Activated CD8-positive, alpha-beta memory T cell treated with anti-CD3 and anti-CD28 coated beads, Interleukin-2, amount 50 U/mL, for 24 hours (primary cell): ENCODE data around the gene DCP1A.
A peak's percentile ranks its signal among the peaks of the same experiment; 100 is the strongest.
"Not testable (repeated sequence)": the region's sequence is repeated elsewhere in the genome, so short reads cannot be mapped to it uniquely, and the experiment has no call there.

Experiments used
- DNase-seq: peaks from one replicate; pipeline ENCODE4 v3.0.0-alpha.2; 2020; ENCODE audit errors: extremely low read depth

Gene DCP1A

GRCh38 chr3:53347261-53348064 is at the start of gene DCP1A:
DCP1A (minus strand) TSS chr3:53347543; CDS start chr3:53347517, 26 bp downstream.
- DNase-seq: peak; percentile 90

GRCh38 chr3:53384465-53385423 is 37.4 kb upstream of the DCP1A start:
- DNase-seq: no peak

- no peak for DNase-seq
These were observed 34.8 kb upstream of the DCP1A start for GRCh38 chr3:53382106-53382505.

- DNase-seq: no peak
These were observed 33.0 kb upstream of the DCP1A start for GRCh38 chr3:53380306-53380705.

DNA sequence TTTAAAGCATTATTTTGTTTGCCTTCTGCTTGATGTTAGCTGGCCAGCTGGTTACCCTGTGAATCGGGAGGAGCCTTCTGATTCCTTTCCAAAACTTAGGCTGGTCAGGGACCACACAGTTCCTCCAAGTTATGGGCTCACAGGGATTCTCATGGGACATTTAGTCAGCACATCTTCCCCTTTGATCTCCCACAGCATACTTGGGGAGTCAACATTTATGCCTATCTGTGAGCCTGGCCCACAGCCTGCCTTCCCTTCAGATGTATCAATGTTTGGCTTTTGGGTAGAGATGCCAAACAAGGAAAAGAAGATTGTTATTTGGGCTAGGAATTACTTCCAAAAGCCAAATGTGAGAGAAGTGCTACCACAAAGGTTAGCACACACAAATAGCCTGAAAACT is 32.6 kb upstream of the DCP1A start:
- no peak for DNase-seq

- DNase-seq: no peak
These were observed 30.5 kb upstream of the DCP1A start for GRCh38 chr3:53377794-53378193.

- no peak for DNase-seq
These were observed 29.3 kb upstream of the DCP1A start for GRCh38 chr3:53376679-53377078.

DNA sequence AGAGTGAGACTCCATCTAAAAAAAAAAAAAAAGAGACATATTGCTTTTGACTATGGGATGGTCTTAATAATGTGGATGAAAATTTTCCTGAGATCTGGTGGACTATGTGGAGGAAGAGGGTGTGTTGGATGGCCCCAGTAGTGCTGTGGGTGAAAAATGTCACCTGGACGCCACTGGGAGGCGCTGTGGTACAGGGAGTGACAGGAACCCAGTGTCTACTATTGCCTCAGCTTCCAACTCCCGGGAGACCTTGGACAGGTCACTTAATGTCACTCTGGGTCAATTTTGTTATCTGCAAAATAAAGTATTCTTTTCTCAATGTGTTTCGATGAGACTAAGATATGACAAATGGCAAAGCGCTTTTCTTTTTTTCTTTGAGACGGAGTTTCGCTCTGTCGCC is 27.7 kb upstream of the DCP1A start:
- no peak for DNase-seq

DNA sequence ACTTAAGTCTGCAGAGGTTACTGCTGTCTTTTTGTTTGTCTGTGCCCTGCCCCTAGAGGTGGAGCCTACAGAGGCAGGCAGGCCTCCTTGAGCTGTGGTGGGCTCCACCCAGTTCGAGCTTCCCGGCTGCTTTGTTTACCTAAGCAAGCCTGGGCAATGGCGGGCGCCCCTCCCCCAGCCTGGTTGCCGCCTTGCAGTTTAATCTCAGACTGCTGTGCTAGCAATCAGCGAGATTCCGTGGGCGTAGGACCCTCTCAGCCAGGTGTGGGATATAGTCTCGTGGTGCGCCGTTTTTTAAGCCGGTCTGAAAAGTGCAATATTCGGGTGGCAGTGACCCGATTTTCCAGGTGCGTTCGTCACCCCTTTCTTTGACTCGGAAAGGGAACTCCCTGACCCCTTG is 23.4 kb upstream of the DCP1A start:
- DNase-seq: not testable (repeated sequence)

DNA sequence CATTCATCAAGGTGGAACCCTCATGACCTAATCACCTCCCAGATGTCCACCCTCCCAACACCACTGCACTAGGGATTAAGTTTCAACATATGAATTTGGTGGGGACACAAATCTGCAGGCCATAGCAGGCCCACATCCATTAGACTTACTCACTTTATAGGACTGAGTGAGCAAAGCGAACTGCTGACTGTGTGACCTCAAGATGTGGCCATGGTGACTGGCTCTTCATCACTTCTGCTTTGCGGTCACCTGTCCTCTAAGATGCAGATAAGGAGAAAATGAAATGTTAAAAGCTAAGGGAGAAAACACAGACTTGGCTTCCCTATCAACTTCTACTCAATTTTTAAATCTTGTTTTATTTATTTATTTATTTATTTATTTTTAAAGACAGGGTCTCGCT is 14.5 kb upstream of the DCP1A start:
- DNase-seq: no peak

- no peak for DNase-seq
These were observed 10.1 kb upstream of the DCP1A start for GRCh38 chr3:53357458-53357857.

GRCh38 chr3:53354945-53355498 is 7.7 kb upstream of the DCP1A start:
- no peak for DNase-seq

DNA sequence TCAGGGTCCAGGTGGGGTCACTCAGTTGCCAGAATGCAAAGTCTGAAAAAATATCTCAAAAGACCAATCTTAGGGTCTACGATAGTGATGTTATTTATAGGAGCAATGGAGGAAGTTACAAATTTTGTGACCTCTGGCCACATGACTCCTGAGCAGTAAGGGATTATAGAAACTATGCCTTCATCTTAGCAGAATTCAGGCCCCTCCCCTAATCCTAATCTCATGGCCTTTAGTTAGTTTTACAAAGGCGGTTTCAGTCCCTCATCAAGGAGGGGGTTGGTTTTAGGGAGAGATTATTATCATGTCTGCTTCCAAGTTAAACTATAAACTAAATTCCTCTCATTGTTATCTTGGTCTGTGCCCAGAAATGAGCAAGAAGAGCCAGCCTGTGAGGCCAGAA is 5.9 kb upstream of the DCP1A start:
- no peak for DNase-seq

GRCh38 chr3:53350652-53351051 is 3.3 kb upstream of the DCP1A start:
- no peak for DNase-seq

DNA sequence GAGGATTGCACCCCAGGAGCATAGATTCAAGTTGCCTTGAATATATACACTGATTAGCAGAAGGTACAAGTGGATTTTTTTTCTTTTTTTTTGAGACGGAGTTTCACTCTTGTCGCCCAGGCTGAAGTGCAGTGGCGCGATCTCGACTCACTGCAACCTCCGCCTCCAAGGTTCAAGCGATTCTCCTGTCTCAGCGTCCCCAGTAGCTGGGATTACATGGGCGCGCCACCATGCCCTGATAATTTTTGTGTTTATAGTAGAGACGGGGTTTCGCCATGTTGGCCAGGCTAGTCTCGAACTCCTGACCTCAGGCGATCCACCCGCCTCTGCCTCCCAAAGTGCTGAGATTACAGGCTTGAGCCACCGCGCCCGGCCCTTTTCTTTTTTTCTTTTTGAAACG is 775 bp upstream of the DCP1A start:
- DNase-seq: not testable (repeated sequence)

DNA sequence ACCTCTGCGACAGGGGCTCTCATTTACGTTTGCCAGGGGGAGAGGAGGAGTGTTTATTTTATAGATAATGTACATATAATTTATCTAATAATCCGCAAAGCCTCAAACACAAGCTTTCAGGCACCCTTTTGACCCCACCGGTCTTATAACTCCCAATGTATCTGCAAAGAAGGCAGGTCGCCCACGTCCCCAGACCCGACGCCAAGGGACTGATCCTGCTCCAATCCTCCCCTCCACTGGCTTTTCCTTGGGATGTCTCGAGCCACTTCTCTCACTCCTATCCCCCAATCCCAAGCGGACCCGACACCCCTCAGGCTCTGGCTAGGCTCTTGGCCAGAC is 452 bp downstream of the DCP1A start:
- no peak for DNase-seq

DNA sequence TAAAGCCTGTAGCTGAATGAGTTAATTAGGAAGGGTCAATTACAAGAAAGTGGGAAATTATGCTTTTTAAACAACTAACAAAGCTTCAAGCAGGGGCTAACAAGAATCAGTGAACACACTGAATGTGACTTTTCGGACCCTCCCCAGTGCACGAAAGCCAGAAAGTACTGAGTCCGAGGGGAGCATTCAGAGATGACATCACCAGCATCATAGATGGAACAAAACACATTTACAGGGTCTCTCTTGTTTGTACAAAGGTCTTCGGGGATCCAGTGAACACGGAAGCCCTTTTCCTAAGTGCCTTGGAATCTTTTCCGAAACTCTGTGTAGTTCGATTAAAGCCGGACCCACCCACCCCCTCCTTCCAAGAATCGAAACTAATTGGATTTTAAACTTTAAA is 829 bp downstream of the DCP1A start:
- no peak for DNase-seq

GRCh38 chr3:53342353-53342752 is 5.0 kb downstream of the DCP1A start:
- DNase-seq: no peak

DNA sequence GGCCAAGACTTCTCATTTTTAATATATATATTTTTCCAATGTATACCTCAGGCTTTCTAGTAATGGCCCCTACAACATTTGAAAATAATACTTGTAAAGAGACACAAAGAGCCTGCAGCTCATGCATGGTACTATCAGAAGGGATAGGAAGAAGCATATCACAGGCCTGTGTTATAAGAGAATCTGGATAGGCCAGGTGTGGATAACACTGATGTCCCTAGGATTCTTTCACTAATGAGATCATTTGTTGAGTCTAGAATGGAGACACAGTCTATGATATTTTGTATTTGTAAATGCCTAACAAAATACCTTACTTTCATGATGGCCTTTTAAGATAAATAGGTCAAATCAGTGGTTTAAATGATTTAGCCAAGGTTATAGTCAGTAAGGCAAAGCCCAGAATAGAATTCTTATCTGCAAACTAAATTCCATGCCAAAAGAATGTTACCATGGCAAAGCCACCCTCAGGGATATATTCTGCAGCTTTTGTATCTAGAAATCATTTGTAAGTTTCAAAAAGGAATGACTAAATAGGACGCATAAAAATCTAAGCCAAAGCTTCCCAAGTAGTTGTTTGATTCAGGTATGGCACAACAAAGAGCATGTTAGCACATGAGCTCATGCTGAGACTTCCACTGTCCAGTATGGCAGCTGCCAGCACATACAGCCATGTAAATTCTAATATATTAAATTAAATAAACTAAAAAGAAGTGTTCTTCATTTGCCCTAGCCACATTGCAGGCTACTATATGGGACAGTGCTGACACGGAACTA is 10.0 kb downstream of the DCP1A start:
- no peak for DNase-seq

DNA sequence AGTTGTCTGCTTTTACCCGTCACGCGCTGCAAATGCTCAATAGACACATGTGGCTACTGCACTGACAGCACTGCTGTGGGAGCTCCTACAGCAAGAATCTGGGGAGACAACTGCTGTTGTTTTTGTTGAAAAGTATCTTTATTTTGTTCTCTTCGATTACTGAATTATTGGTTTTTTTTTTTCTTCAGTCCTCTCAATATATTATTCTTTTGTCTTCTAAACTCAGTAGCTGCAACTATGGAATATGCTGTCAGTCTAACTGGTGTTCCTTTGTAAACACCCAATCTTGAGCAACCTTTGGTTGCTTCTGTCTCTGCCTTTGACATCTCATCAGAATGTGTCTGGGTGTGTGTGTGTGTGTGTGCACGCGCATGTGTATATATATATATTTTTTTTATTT is 12.6 kb downstream of the DCP1A start:
- DNase-seq: no peak

DNA sequence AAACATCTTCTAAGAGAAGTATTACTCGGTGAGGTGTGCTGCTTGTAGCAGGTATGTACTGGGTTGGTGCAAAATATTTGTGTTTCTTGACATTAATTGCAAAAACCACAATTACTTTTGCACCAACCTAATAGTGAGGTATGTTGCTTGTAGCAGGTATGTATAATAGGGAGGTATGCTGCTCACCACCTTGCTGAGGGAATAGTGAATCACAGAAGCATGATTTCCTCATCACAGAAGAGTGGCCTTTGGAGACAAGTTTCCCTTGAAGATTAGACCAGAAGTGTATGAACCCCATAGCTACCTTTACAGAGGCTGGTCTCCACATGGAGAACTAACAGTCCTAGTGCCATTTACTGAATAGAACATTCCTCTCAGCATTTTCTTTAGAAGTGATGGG is 15.5 kb downstream of the DCP1A start:
- no peak for DNase-seq

DNA sequence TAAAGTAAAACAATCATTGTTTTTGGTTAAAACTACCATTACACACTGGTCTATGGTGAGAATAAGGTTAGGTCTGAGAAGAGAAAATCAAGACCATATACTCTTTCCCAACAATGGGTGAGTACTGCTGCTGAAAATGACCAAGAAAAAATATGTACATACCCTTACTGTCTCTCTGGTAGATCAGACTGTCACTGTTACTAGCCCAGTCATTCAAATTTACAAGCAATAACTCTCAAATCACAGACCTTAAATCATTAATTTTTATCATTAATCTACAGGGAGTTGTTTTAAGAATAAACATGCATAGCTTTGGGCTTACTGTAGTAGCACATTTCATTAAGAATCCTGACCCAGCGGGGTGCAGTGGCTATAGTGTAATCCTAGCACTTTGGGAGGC is 17.4 kb downstream of the DCP1A start:
- no peak for DNase-seq
